ENCODE measurements around the gene IFNL4.

The IFNL4 gene

DNA sequence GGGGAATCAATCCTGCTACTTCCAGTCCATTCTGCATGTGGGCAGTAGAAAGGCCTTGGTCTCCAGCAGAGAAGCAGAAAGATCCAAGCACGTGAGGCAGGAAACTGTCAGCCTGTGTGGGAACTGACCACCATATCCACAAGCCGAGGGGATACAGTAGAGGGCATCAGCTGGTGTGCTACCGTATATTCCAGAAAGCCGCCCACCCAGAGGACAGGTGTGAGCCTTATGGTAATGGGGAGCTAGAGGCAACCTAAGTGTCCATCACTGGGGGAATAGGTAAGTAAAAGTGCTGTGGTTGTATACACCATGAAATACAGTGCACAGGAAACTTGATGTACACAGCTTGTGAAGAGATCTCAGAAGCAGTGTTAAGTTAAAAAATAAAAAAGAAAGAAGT lies 44.7 kb upstream of the IFNL4 start:
- Histone ChIP-seq H3K18ac (ENCODE audit: low read depth in 1 of 2, low read length in 2 of 2) (no peak overlapping the region), H3K4ac (ENCODE audit: low read depth in 1 of 2, low read length in 2 of 2) (no peak overlapping the region), H3K36me3 (ENCODE audit: control insufficient read depth in 1 of 2, insufficient read depth in 2 of 2, low read depth in 1 of 2, low read length in 2 of 2) (no peaks in the 10 kb centered on the region), H3K14ac (ENCODE audit: low read length in 2 of 2) (no peak overlapping the region), H3K9me3 (ENCODE audit: control insufficient read depth, low read length) (no peaks in the 10 kb centered on the region), H2BK12ac (ENCODE audit: low read length in 2 of 2) (no peak overlapping the region), H2BK5ac (ENCODE audit: low read depth, low read length, poor library complexity, severe bottlenecking) (no peak overlapping the region), H4K8ac (ENCODE audit: low read length) (no peak overlapping the region), H3K23ac (ENCODE audit: low read length in 2 of 2) (no peak overlapping the region), H3K4me1 (ENCODE audit: control insufficient read depth, insufficient read depth, low read depth, low read length) (peaks cover 1% of the 10 kb centered on the region), H3K4me2 (ENCODE audit: low read length, poor library complexity, severe bottlenecking) (no peak overlapping the region), H3K4me3 (ENCODE audit: insufficient read depth in 1 of 2, low read depth in 1 of 2, low read length in 2 of 2) (no peak overlapping the region), H3K27ac (ENCODE audit: low read length, poor library complexity, severe bottlenecking) (no peak overlapping the region), H2AK5ac (ENCODE audit: low read length, severe bottlenecking) (no peak overlapping the region), H2BK120ac (ENCODE audit: low read depth, low read length) (no peak overlapping the region), H3K27me3 (ENCODE audit: control insufficient read depth in 1 of 2, insufficient read depth in 1 of 2, low read length in 2 of 2) (peaks cover 39 to 66% of the 10 kb centered on the region in 2 experiments), H2BK15ac (ENCODE audit: low read depth, poor library complexity, severe bottlenecking) (no peak overlapping the region), H2AFZ (ENCODE audit: low read depth, low read length) (no peak overlapping the region), H4K91ac (ENCODE audit: low read length) (no peak overlapping the region), H3K79me1 (replicated peaks; ENCODE audit: low read length, poor library complexity, severe bottlenecking) (no peaks in the 10 kb centered on the region), H3K9ac (ENCODE audit: low read length) (no peak overlapping the region)
- DNase-seq: no peak
- WGBS: 62% methylated on average over 4 of the region's 4 CpGs

DNA sequence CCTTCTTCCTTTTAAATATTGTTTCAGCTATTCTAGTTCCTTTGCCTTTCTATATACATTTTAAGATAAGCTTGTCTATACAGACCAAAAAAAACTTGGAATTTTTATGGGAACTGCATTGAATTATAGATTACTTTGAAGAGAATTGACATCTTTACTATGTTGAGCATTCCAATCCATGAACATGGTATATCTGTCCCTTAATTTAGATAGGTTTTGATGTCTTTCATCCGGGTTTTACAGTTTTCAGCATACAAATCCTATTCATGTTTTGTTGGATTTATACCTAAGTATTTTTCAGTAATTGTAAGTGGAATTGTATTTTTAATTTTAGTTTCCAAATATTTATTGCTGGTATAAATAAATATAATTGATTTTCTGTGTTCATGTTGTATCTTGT lies 35.4 kb upstream of the IFNL4 start:
- no peak overlapping the region for H4K8ac ChIP-seq (ENCODE audit: low read length)
- H3K4me1 ChIP-seq (ENCODE audit: control insufficient read depth, insufficient read depth, low read depth, low read length): no peaks in the 10 kb centered on the region
- H3K36me3 ChIP-seq (ENCODE audit: control insufficient read depth in 1 of 2, insufficient read depth in 2 of 2, low read depth in 1 of 2, low read length in 2 of 2): no peaks in the 10 kb centered on the region
- no peak overlapping the region for H3K9ac ChIP-seq (ENCODE audit: low read length)
- DNase-seq: no peak
- H3K4me2 ChIP-seq (ENCODE audit: low read length, poor library complexity, severe bottlenecking): no peak overlapping the region
- no peak overlapping the region for H3K14ac ChIP-seq (ENCODE audit: low read length in 2 of 2)
- no peak overlapping the region for H2BK12ac ChIP-seq (ENCODE audit: low read length in 2 of 2)
- no peak overlapping the region for H2BK120ac ChIP-seq (ENCODE audit: low read depth, low read length)
- WGBS: no CpG with 5 or more reads among the region's 1 CpG
- peaks cover 0 to 22% of the 10 kb centered on the region in 2 experiments for H3K27me3 ChIP-seq (ENCODE audit: control insufficient read depth in 1 of 2, insufficient read depth in 1 of 2, low read length in 2 of 2)
- H3K4ac ChIP-seq (ENCODE audit: low read depth in 1 of 2, low read length in 2 of 2): no peak overlapping the region
- no peak overlapping the region for H3K27ac ChIP-seq (ENCODE audit: low read length, poor library complexity, severe bottlenecking)
- H4K91ac ChIP-seq (ENCODE audit: low read length): no peak overlapping the region
- H2BK5ac ChIP-seq (ENCODE audit: low read depth, low read length, poor library complexity, severe bottlenecking): no peak overlapping the region
- H3K4me3 ChIP-seq (ENCODE audit: insufficient read depth in 1 of 2, low read depth in 1 of 2, low read length in 2 of 2): no peak overlapping the region
- H2AFZ ChIP-seq (ENCODE audit: low read depth, low read length): no peak overlapping the region
- peaks cover 6% of the 10 kb centered on the region for H3K9me3 ChIP-seq (ENCODE audit: control insufficient read depth, low read length)
- no peak overlapping the region for H3K18ac ChIP-seq (ENCODE audit: low read depth in 1 of 2, low read length in 2 of 2)
- no peak overlapping the region for H2BK15ac ChIP-seq (ENCODE audit: low read depth, poor library complexity, severe bottlenecking)
- no peaks in the 10 kb centered on the region for H3K79me1 ChIP-seq (replicated peaks; ENCODE audit: low read length, poor library complexity, severe bottlenecking)
- H2AK5ac ChIP-seq (ENCODE audit: low read length, severe bottlenecking): no peak overlapping the region
- H3K23ac ChIP-seq (ENCODE audit: low read length in 2 of 2): no peak overlapping the region

- Histone ChIP-seq H3K14ac (ENCODE audit: low read length in 2 of 2) (no peak overlapping the region), H2BK120ac (ENCODE audit: low read depth, low read length) (no peak overlapping the region), H4K8ac (ENCODE audit: low read length) (no peak overlapping the region), H3K27me3 (ENCODE audit: control insufficient read depth in 1 of 2, insufficient read depth in 1 of 2, low read length in 2 of 2) (peaks cover 0 to 20% of the 10 kb centered on the region in 2 experiments), H3K27ac (ENCODE audit: low read length, poor library complexity, severe bottlenecking) (no peak overlapping the region), H2AK5ac (ENCODE audit: low read length, severe bottlenecking) (no peak overlapping the region), H2BK12ac (ENCODE audit: low read length in 2 of 2) (no peak overlapping the region), H3K18ac (ENCODE audit: low read depth in 1 of 2, low read length in 2 of 2) (no peak overlapping the region), H2BK5ac (ENCODE audit: low read depth, low read length, poor library complexity, severe bottlenecking) (no peak overlapping the region), H3K4me1 (ENCODE audit: control insufficient read depth, insufficient read depth, low read depth, low read length) (no peaks in the 10 kb centered on the region), H3K79me1 (replicated peaks; ENCODE audit: low read length, poor library complexity, severe bottlenecking) (no peaks in the 10 kb centered on the region), H3K4me3 (ENCODE audit: insufficient read depth in 1 of 2, low read depth in 1 of 2, low read length in 2 of 2) (no peak overlapping the region), H3K9ac (ENCODE audit: low read length) (no peak overlapping the region), H3K4ac (ENCODE audit: low read depth in 1 of 2, low read length in 2 of 2) (no peak overlapping the region), H3K4me2 (ENCODE audit: low read length, poor library complexity, severe bottlenecking) (no peak overlapping the region), H2BK15ac (ENCODE audit: low read depth, poor library complexity, severe bottlenecking) (no peak overlapping the region), H3K36me3 (ENCODE audit: control insufficient read depth in 1 of 2, insufficient read depth in 2 of 2, low read depth in 1 of 2, low read length in 2 of 2) (no peaks in the 10 kb centered on the region), H4K91ac (ENCODE audit: low read length) (no peak overlapping the region), H2AFZ (ENCODE audit: low read depth, low read length) (no peak overlapping the region), H3K9me3 (ENCODE audit: control insufficient read depth, low read length) (peaks cover 6% of the 10 kb centered on the region), H3K23ac (ENCODE audit: low read length in 2 of 2) (no peak overlapping the region)
- no CpG with 5 or more reads among the region's 1 CpG for WGBS
- no peak for DNase-seq
Observed at GRCh38 chr19:39282021-39282420, 33.4 kb upstream of the IFNL4 start.

DNA sequence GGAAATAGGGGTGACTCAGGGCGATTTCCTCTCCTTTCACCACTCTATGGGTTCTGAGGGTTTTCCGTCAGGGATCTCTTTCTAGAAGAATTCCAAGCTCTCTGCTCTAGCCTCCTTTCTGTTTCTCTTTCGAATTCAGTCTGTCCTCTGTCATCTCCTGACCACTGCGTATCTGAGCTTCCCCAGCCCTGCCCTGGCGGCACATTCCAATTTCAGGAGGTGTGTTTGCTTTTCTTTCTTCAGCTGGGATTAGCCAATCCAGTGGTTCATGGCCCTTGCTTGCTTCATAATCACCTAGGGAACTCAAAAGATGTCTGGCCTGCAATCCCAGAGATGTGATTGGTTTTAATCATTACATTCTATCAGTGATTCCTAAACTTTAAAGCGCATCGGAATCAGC lies 28.9 kb upstream of the IFNL4 start:
- H3K4me3 ChIP-seq (ENCODE audit: insufficient read depth in 1 of 2, low read depth in 1 of 2, low read length in 2 of 2): no peak overlapping the region
- no peak overlapping the region for H2BK120ac ChIP-seq (ENCODE audit: low read depth, low read length)
- no peak overlapping the region for H2BK15ac ChIP-seq (ENCODE audit: low read depth, poor library complexity, severe bottlenecking)
- peaks cover 22 to 44% of the 10 kb centered on the region in 2 experiments for H3K27me3 ChIP-seq (ENCODE audit: control insufficient read depth in 1 of 2, insufficient read depth in 1 of 2, low read length in 2 of 2)
- H3K4me2 ChIP-seq (ENCODE audit: low read length, poor library complexity, severe bottlenecking): no peak overlapping the region
- peak; percentile 40 for DNase-seq
- no peak overlapping the region for H3K23ac ChIP-seq (ENCODE audit: low read length in 2 of 2)
- no peaks in the 10 kb centered on the region for H3K9me3 ChIP-seq (ENCODE audit: control insufficient read depth, low read length)
- no peak overlapping the region for H2BK12ac ChIP-seq (ENCODE audit: low read length in 2 of 2)
- H2AFZ ChIP-seq (ENCODE audit: low read depth, low read length): no peak overlapping the region
- no peak overlapping the region for H3K18ac ChIP-seq (ENCODE audit: low read depth in 1 of 2, low read length in 2 of 2)
- H3K9ac ChIP-seq (ENCODE audit: low read length): no peak overlapping the region
- no peak overlapping the region for H4K91ac ChIP-seq (ENCODE audit: low read length)
- H3K36me3 ChIP-seq (ENCODE audit: control insufficient read depth in 1 of 2, insufficient read depth in 2 of 2, low read depth in 1 of 2, low read length in 2 of 2): no peaks in the 10 kb centered on the region
- H3K4ac ChIP-seq (ENCODE audit: low read depth in 1 of 2, low read length in 2 of 2): no peak overlapping the region
- no peak overlapping the region for H2AK5ac ChIP-seq (ENCODE audit: low read length, severe bottlenecking)
- H3K14ac ChIP-seq (ENCODE audit: low read length in 2 of 2): no peak overlapping the region
- no peaks in the 10 kb centered on the region for H3K4me1 ChIP-seq (ENCODE audit: control insufficient read depth, insufficient read depth, low read depth, low read length)
- H3K27ac ChIP-seq (ENCODE audit: low read length, poor library complexity, severe bottlenecking): no peak overlapping the region
- H2BK5ac ChIP-seq (ENCODE audit: low read depth, low read length, poor library complexity, severe bottlenecking): no peak overlapping the region
- H3K79me1 ChIP-seq (replicated peaks; ENCODE audit: low read length, poor library complexity, severe bottlenecking): no peaks in the 10 kb centered on the region
- H4K8ac ChIP-seq (ENCODE audit: low read length): no peak overlapping the region
- WGBS: 66% methylated on average over 7 of the region's 7 CpGs
